Memory B cell (primary cell): ENCODE measurements around the gene RFX8.

Experiments used
- ATAC-seq: fragments of 150-1000 bp; cut with Tn5 transposase; 2 replicates; pipeline ENCODE4 v1.10.0; 2021; ENCODE audit warnings: low read depth, mild to moderate bottlenecking, moderate library complexity
- DNase-seq, 2 donors: peaks; one replicate each; pipeline ENCODE4 v3.0.0; 2022; ENCODE audit warnings: low spot score in 2 of 2
- H3K27ac Mint-ChIP-seq: one replicate; pipeline ENCODE4 v1.8.0; 2022; ENCODE audit warnings: mild to moderate bottlenecking, moderate library complexity, mixed read lengths
- H3K27me3 Mint-ChIP-seq: one replicate; pipeline ENCODE4 v1.8.0; 2022; ENCODE audit warnings: mixed read lengths
- H3K36me3 Mint-ChIP-seq: one replicate; pipeline ENCODE4 v1.8.0; 2022; ENCODE audit warnings: mild to moderate bottlenecking, mixed read lengths
- H3K4me1 Mint-ChIP-seq: one replicate; pipeline ENCODE4 v1.8.0; 2022; ENCODE audit warnings: mixed read lengths
- H3K4me3 Mint-ChIP-seq: one replicate; pipeline ENCODE4 v1.8.0; 2022; ENCODE audit warnings: mild to moderate bottlenecking, moderate library complexity, mixed read lengths
- H3K9me3 Mint-ChIP-seq: one replicate; pipeline ENCODE4 v1.8.0; 2022; ENCODE audit warnings: mixed read lengths

RFX8 gene

DNA sequence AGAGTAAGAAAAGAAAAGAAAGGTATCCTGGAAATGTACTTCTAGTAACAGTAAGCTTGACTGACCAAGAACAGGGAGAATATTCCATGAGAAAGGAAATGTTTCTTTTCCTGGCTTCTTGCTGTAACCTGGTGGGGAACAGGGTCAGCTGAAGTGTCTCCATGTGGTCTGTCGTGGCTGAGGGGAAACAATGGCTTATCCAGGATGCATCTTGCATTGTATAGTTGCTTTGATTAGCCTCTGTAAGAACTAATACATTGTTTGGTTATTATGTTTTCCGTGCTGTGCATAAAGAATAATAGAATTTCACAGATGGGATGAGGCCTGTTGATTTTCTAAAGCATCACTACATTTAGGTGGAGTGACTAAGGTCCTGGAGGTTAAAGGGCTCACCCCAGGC lies 92.5 kb downstream of the RFX8 start:
- DNase-seq (no peak), ATAC-seq (no peak)
- peaks cover 6% of the 10 kb centered on the region for H3K4me1 Mint-ChIP-seq
- no peaks in the 10 kb centered on the region for H3K9me3 Mint-ChIP-seq
- no peaks in the 10 kb centered on the region for H3K36me3 Mint-ChIP-seq
- no peak overlapping the region for H3K4me3 Mint-ChIP-seq
- H3K27me3 Mint-ChIP-seq: peaks cover 9% of the 10 kb centered on the region
- H3K27ac Mint-ChIP-seq: no peak overlapping the region

DNA sequence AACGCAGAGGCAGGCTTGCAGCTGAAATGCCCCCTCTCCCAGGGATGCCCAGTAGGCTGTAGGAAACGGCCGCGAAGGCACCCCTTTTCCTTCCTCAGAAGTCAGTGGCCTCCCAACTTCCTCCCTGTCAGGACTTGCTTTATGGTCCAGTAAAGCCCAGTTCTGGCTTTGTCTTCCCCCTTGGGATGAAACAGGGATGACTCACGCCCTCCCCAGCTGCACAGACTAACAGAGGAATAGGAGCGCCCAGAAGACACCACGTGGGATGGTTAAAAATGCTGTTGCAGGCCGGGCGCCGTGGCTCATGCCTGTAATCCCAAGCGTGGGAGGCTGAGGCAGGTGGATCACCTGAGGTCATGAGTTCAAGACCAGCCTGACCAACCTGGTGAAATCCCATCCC lies 94.5 kb downstream of the RFX8 start:
- Mint-ChIP-seq H3K9me3 (no peaks in the 10 kb centered on the region), H3K27me3 (peaks cover 3% of the 10 kb centered on the region), H3K4me1 (no peaks in the 10 kb centered on the region), H3K4me3 (no peak overlapping the region), H3K36me3 (no peaks in the 10 kb centered on the region), H3K27ac (no peak overlapping the region)
- ATAC-seq (no peak), DNase-seq (no peak)

DNA sequence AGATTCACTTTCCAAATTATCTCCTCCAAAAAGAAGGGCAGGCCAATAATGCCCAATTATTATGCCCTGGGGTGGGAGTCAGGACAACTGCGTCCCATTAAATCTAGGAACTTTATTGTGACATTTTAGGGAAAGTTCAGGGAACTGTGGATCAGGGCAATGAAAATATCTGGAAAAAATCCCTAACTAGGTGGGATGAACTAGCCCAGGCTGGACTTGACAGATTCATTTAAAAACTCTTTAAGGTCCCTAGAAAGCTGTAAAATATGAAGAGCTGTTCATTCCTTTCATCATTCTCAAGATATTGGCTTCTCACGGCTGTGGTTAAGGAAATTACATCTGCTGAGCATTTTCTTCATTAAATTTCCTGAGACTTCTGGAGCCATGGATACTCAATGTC lies 95.8 kb downstream of the RFX8 start:
- no peaks in the 10 kb centered on the region for H3K27me3 Mint-ChIP-seq
- H3K36me3 Mint-ChIP-seq: no peaks in the 10 kb centered on the region
- ATAC-seq: no peak
- H3K4me3 Mint-ChIP-seq: no peak overlapping the region
- no peak for DNase-seq
- no peaks in the 10 kb centered on the region for H3K9me3 Mint-ChIP-seq
- H3K27ac Mint-ChIP-seq: no peak overlapping the region
- H3K4me1 Mint-ChIP-seq: peaks cover 2% of the 10 kb centered on the region

GRCh38 chr2:101375653-101376052 lies 99.3 kb downstream of the RFX8 start:
- peaks cover 2% of the 10 kb centered on the region for H3K4me1 Mint-ChIP-seq
- H3K27me3 Mint-ChIP-seq: no peaks in the 10 kb centered on the region
- no peak overlapping the region for H3K27ac Mint-ChIP-seq
- H3K4me3 Mint-ChIP-seq: no peak overlapping the region
- DNase-seq (no peak), ATAC-seq (no peak)
- H3K36me3 Mint-ChIP-seq: peaks cover 2% of the 10 kb centered on the region
- peaks cover 7% of the 10 kb centered on the region for H3K9me3 Mint-ChIP-seq

GRCh38 chr2:101374821-101375561 lies 99.9 kb downstream of the RFX8 start:
- no peak for ATAC-seq
- H3K27ac Mint-ChIP-seq: no peak overlapping the region
- peaks cover 2% of the 10 kb centered on the region for H3K36me3 Mint-ChIP-seq
- H3K4me3 Mint-ChIP-seq: no peak overlapping the region
- peaks cover 2% of the 10 kb centered on the region for H3K4me1 Mint-ChIP-seq
- no peaks in the 10 kb centered on the region for H3K27me3 Mint-ChIP-seq
- no peak for DNase-seq
- peaks cover 7% of the 10 kb centered on the region for H3K9me3 Mint-ChIP-seq

- H3K4me3 Mint-ChIP-seq: no peak overlapping the region
- no peak for DNase-seq
- no peak for ATAC-seq
- no peaks in the 10 kb centered on the region for H3K27me3 Mint-ChIP-seq
- H3K9me3 Mint-ChIP-seq: peaks cover 7% of the 10 kb centered on the region
- no peak overlapping the region for H3K27ac Mint-ChIP-seq
- peaks cover 2% of the 10 kb centered on the region for H3K36me3 Mint-ChIP-seq
- H3K4me1 Mint-ChIP-seq: peaks cover 2% of the 10 kb centered on the region
These were observed 102.1 kb downstream of the RFX8 start for GRCh38 chr2:101372792-101373191.

DNA sequence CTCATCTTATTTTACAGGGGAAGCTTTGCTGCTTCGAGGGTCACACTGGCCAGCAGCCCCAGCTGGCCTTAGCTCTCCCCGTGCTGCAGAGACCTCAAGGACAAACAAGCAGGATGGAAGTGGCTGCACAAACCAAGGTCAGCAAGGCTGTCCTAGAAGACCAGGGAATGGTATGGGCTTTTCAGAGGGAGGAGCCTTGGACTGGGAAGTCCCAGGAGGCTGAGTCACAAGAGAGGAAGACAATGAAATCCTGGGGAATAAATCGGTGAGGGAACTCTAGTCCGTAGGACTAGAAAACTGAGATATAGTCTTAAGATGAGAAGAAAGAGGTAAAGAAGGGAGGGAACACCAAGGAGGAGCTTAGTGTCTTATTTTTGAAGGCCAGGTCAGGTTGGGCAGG lies 103.3 kb downstream of the RFX8 start:
- ATAC-seq: no peak
- H3K27ac Mint-ChIP-seq: no peak overlapping the region
- H3K4me3 Mint-ChIP-seq: no peak overlapping the region
- no peaks in the 10 kb centered on the region for H3K27me3 Mint-ChIP-seq
- no peak for DNase-seq
- H3K4me1 Mint-ChIP-seq: peaks cover 2% of the 10 kb centered on the region
- peaks cover 2% of the 10 kb centered on the region for H3K36me3 Mint-ChIP-seq
- peaks cover 7% of the 10 kb centered on the region for H3K9me3 Mint-ChIP-seq

- Mint-ChIP-seq H3K27ac (no peak overlapping the region), H3K4me3 (no peak overlapping the region), H3K27me3 (no peaks in the 10 kb centered on the region), H3K9me3 (peaks cover 7% of the 10 kb centered on the region), H3K36me3 (peaks cover 2% of the 10 kb centered on the region), H3K4me1 (no peaks in the 10 kb centered on the region)
- DNase-seq (no peak), ATAC-seq (no peak)
These were observed 105.8 kb downstream of the RFX8 start for GRCh38 chr2:101369100-101369499.

DNA sequence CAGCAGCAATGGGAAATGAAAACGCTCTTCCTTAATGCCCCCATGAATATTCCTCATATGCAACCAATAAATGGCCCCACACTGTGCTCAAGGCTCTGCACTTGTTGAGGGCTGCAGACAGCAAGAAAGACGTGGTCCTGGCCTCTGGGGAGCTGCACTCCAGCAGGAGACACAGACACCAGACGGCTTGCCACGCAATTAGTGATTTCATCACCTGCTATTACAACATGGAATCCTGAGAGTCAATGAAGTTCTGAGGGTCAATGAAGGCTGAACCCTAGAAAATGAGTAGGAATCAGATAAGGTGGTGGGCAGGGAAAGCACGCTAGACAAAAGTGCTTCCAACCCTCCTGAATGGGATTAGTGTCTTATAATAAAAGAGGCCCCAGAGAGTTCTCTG lies 106.5 kb downstream of the RFX8 start:
- no peak for ATAC-seq
- peaks cover under 1% of the 10 kb centered on the region for H3K36me3 Mint-ChIP-seq
- peaks cover 5% of the 10 kb centered on the region for H3K9me3 Mint-ChIP-seq
- peaks cover 3% of the 10 kb centered on the region for H3K4me1 Mint-ChIP-seq
- H3K4me3 Mint-ChIP-seq: no peak overlapping the region
- no peak for DNase-seq
- H3K27me3 Mint-ChIP-seq: no peaks in the 10 kb centered on the region
- H3K27ac Mint-ChIP-seq: no peak overlapping the region

GRCh38 chr2:101367508-101367907 lies 107.4 kb downstream of the RFX8 start:
- Mint-ChIP-seq H3K27me3 (no peaks in the 10 kb centered on the region), H3K36me3 (no peaks in the 10 kb centered on the region), H3K9me3 (peaks cover 2% of the 10 kb centered on the region), H3K27ac (no peak overlapping the region), H3K4me1 (peaks cover 4% of the 10 kb centered on the region), H3K4me3 (no peak overlapping the region)
- DNase-seq: no peak
- no peak for ATAC-seq

- Mint-ChIP-seq H3K4me3 (no peak overlapping the region), H3K36me3 (no peaks in the 10 kb centered on the region), H3K4me1 (peaks cover 23% of the 10 kb centered on the region), H3K27ac (no peak overlapping the region), H3K27me3 (no peaks in the 10 kb centered on the region), H3K9me3 (no peaks in the 10 kb centered on the region)
- DNase-seq: no peak
- ATAC-seq: no peak
These were observed 110.0 kb downstream of the RFX8 start for GRCh38 chr2:101364878-101365277.

- no peak overlapping the region for H3K4me3 Mint-ChIP-seq
- no peaks in the 10 kb centered on the region for H3K27me3 Mint-ChIP-seq
- peaks cover 25% of the 10 kb centered on the region for H3K4me1 Mint-ChIP-seq
- H3K27ac Mint-ChIP-seq: peak overlapping the region; percentile 82
- ATAC-seq: no peak
- H3K9me3 Mint-ChIP-seq: no peaks in the 10 kb centered on the region
- H3K36me3 Mint-ChIP-seq: no peaks in the 10 kb centered on the region
- DNase-seq: no peak
These were observed 112.1 kb downstream of the RFX8 start for GRCh38 chr2:101362777-101363176.

DNA sequence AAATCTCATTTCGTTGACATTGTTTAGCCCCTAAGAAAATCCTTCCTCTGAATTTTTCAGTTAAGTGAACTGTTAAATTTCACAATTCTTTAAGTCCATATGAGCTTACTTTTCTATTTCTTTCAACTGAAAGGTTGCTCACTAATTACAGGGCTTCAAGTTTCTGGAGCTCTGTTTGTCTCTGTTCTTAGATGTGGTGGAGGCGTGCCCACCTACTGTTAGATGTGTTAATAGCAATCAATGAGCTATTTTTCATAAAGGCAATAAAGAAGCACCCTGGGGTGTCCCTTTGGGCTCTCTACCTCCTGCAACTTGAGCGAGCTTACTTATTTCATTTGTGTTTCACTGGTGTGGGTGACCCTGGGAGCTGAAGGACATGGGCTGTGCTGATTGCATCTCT lies 112.6 kb downstream of the RFX8 start:
- Mint-ChIP-seq H3K9me3 (no peaks in the 10 kb centered on the region), H3K27me3 (no peaks in the 10 kb centered on the region), H3K4me1 (peaks cover 25% of the 10 kb centered on the region), H3K27ac (peak overlapping the region; percentile 82), H3K4me3 (no peak overlapping the region), H3K36me3 (no peaks in the 10 kb centered on the region)
- ATAC-seq: no peak
- DNase-seq: no peak

DNA sequence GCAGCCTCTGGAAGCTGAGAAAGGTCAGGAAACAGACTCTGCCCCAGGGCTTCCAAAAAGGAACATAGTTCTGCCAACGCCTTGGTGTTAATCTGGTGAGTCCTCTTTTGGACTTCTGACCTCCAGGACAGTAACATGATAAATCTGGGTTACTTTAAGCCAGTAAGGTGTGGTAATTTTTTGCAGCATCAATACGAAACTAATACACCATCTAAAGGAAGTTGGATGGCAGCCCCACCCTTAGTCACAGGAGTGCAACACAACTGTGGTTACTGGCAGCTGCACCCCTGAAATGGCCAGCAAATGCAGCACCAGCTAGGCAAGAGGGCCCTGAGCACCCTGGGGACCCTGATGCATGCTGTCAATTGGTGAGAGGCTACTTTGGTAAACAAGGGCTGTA lies 113.4 kb downstream of the RFX8 start:
- Mint-ChIP-seq H3K27me3 (no peaks in the 10 kb centered on the region), H3K4me3 (peak overlapping the region; percentile 74), H3K4me1 (peaks cover 25% of the 10 kb centered on the region), H3K9me3 (no peaks in the 10 kb centered on the region), H3K27ac (peak overlapping the region; percentile 82), H3K36me3 (no peaks in the 10 kb centered on the region)
- ATAC-seq (peak; percentile 89), DNase-seq (peak in 1 of 2 donors; percentile 26)

DNA sequence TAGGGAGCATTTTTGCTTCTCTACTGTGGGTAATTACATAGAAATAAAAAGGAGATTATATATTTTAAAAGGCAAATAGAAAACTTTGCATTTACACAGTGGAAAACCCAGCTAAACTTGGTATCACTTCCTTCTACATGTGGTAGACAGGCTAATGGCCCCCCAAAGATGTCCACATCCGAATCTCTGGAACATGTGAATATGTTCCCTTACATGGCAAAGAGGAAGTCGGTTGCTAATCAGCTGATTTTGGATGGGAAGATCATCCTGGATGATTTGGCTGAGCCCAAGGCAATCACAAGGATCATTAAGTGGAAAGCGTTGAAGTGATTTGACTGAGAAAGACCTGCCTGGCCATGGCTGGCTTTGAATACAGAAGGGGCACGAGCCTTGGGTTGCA lies 113.8 kb downstream of the RFX8 start:
- Mint-ChIP-seq H3K4me3 (peak overlapping the region; percentile 74), H3K27ac (peak overlapping the region; percentile 82), H3K36me3 (no peaks in the 10 kb centered on the region), H3K9me3 (no peaks in the 10 kb centered on the region), H3K27me3 (no peaks in the 10 kb centered on the region), H3K4me1 (peaks cover 25% of the 10 kb centered on the region)
- DNase-seq (no peak), ATAC-seq (peak; percentile 62)
